Liver (tissue), 9 donors: ENCODE data around the gene TGDS. TPM values are rescaled to one million over a fixed set of nuclear protein-coding genes. Genes with fewer than 3 reads are reported as not detected.

Source experiments
- DNase-seq: peaks from one replicate; pipeline ENCODE4 v3.0.0-alpha.2; 2017; ENCODE audit warnings: low spot score
- H3K27ac ChIP-seq, 2 donors: one replicate each; pipeline ENCODE4 v1.7.0; 2013; ENCODE audit warnings: inconsistent platforms in 2 of 2, low read length in 2 of 2, control low read depth in 1 of 2, low read depth in 1 of 2, mild to moderate bottlenecking in 1 of 2
- H3K27me3 ChIP-seq, 4 donors: one replicate each; pipeline versions ENCODE4 v1.6.1 to v1.7.0; 2013; ENCODE audit warnings: low read length in 3 of 4, inconsistent platforms in 1 of 4, mild to moderate bottlenecking in 1 of 4, moderate library complexity in 1 of 4; ENCODE audit not compliant: control insufficient read depth in 4 of 4, insufficient read depth in 4 of 4
- H3K36me3 ChIP-seq, 4 donors: one replicate each; pipeline versions ENCODE4 v1.6.1 to v1.7.0; 2013; ENCODE audit warnings: low read length in 3 of 4, mild to moderate bottlenecking in 3 of 4, low read depth in 1 of 4, moderate library complexity in 1 of 4; ENCODE audit not compliant: control insufficient read depth in 4 of 4, insufficient read depth in 3 of 4
- H3K4me1 ChIP-seq, 4 donors: one replicate each; pipeline versions ENCODE4 v1.6.1 to v1.7.0; 2013; ENCODE audit warnings: low read length in 3 of 4, mild to moderate bottlenecking in 3 of 4, moderate library complexity in 1 of 4; ENCODE audit not compliant: control insufficient read depth in 4 of 4, insufficient read depth in 4 of 4
- H3K4me3 ChIP-seq, 3 donors: one replicate each; pipeline versions ENCODE4 v1.6.1 to v1.7.0; 2013; ENCODE audit warnings: low read length in 3 of 3, control low read depth in 1 of 3, low read depth in 1 of 3, mild to moderate bottlenecking in 1 of 3
- H3K9ac ChIP-seq, 2 donors: one replicate each; pipeline ENCODE4 v1.7.0; 2013; ENCODE audit warnings: low read length in 2 of 2, mild to moderate bottlenecking in 2 of 2, moderate library complexity in 2 of 2, control low read depth in 1 of 2, low read depth in 1 of 2
- H3K9me3 ChIP-seq, 4 donors: one replicate each; pipeline versions ENCODE4 v1.6.1 to v1.7.0; 2013; ENCODE audit warnings: low read length in 3 of 4; ENCODE audit not compliant: control insufficient read depth in 4 of 4
- EGR1 ChIP-seq, 2 donors: IDR thresholded peaks; 2 replicates each; pipeline ENCODE4 v1.6.1; 2016 to 2018; ENCODE audit warnings: antibody characterized with exemption in 2 of 2, low read depth in 2 of 2
- FOXA1 ChIP-seq: IDR thresholded peaks from 2 replicates; pipeline ENCODE4 v1.6.1; 2016; ENCODE audit warnings: antibody characterized with exemption
- FOXA2 ChIP-seq: IDR thresholded peaks from 2 replicates; pipeline ENCODE4 v1.6.1; 2016; ENCODE audit warnings: antibody characterized with exemption
- GABPA ChIP-seq, 2 donors: IDR thresholded peaks in 1 of 2; conservative IDR thresholded peaks in 1 of 2; 2 replicates each; pipeline ENCODE4 v1.6.1; 2016; ENCODE audit warnings: antibody characterized with exemption in 2 of 2, mild to moderate bottlenecking in 1 of 2, moderate library complexity in 1 of 2
- HNF4A ChIP-seq, 2 donors: conservative IDR thresholded peaks; 2 replicates each; pipeline ENCODE4 v1.6.1; 2016; ENCODE audit warnings: antibody characterized with exemption in 2 of 2, mild to moderate bottlenecking in 2 of 2
- HNF4G ChIP-seq: IDR thresholded peaks from 2 replicates; pipeline ENCODE4 v1.6.1; 2016; ENCODE audit warnings: antibody characterized with exemption
- JUND ChIP-seq, 2 donors: IDR thresholded peaks; 2 replicates each; pipeline ENCODE4 v1.6.1; 2016; ENCODE audit warnings: antibody characterized with exemption in 2 of 2
- MAX ChIP-seq: IDR thresholded peaks from 2 replicates; pipeline ENCODE4 v1.6.1; 2016; ENCODE audit warnings: antibody characterized with exemption
- NR2F2 ChIP-seq: IDR thresholded peaks from 2 replicates; pipeline ENCODE4 v1.6.1; 2016; ENCODE audit warnings: antibody characterized with exemption
- RAD21 ChIP-seq, 2 donors: IDR thresholded peaks; 2 replicates each; pipeline ENCODE4 v1.6.1; 2016; ENCODE audit warnings: antibody characterized with exemption in 2 of 2, mild to moderate bottlenecking in 2 of 2
- RXRA ChIP-seq, 2 donors: IDR thresholded peaks; 2 replicates each; pipeline ENCODE4 v1.6.1; 2017 to 2018; ENCODE audit warnings: antibody characterized with exemption in 2 of 2, mild to moderate bottlenecking in 1 of 2
- SP1 ChIP-seq: IDR thresholded peaks from 2 replicates; pipeline ENCODE4 v1.6.1; 2018; ENCODE audit warnings: antibody characterized with exemption, mild to moderate bottlenecking
- TAF1 ChIP-seq: conservative IDR thresholded peaks from 2 replicates; pipeline ENCODE4 v1.6.1; 2016; ENCODE audit warnings: antibody characterized with exemption, mild to moderate bottlenecking
- YY1 ChIP-seq: IDR thresholded peaks from 2 replicates; pipeline ENCODE4 v1.6.1; 2016; ENCODE audit warnings: antibody characterized with exemption, mild to moderate bottlenecking
- WGBS: extraction: QIAGEN DNeasy Blood & Tissue Kit; methylation state at CpG from one replicate; pipeline ENCODE4 v1.1.7; 2013; 5-methylcytosine and 5-hydroxymethylcytosine counted together
- polyA plus RNA-seq, 2 donors: library from polyadenylated mRNA; stranded (reverse) in 1 of 2; unstranded in 1 of 2; fragments of 200-250 nt in 1 of 2; fragments of >200 nt in 1 of 2; fragmentation: Nextera tagmentation in 1 of 2; extraction: Ambion mirVana in 1 of 2; gene quantifications; one replicate each; pipeline versions ENCODE4 v1.2.1 to v1.2.3, GENCODE V29; 2013 to 2015
- total RNA-seq, 2 donors: library from RNA; depleted of rRNA; stranded (reverse); fragments of >200 nt; gene quantifications; one replicate each; pipeline ENCODE4 v1.2.3, GENCODE V29; 2014
- TF ChIP-seq, protein P1 (sequence below): IDR thresholded peaks from 2 replicates; pipeline ENCODE4 v1.6.1; 2016; ENCODE audit warnings: antibody characterized with exemption
- TF ChIP-seq, protein P2 (sequence below): IDR thresholded peaks from 2 replicates; pipeline ENCODE4 v1.6.1; 2016; ENCODE audit warnings: antibody characterized with exemption, mild to moderate bottlenecking
- TF ChIP-seq, protein P3 (sequence below): IDR thresholded peaks from 2 replicates; pipeline ENCODE4 v1.6.1; 2016; ENCODE audit warnings: antibody characterized with exemption
- TF ChIP-seq, protein P4 (sequence below): fragments of 150-350 bp; IDR thresholded peaks from 2 replicates; pipeline ENCODE4 v1.5.1; 2017; ENCODE audit warnings: improper control_type of control experiment, low read depth, low read length; ENCODE audit not compliant: missing input control
- donor health status: healthy.
- donor health status: healthy.
- donor health status: healthy.
- donor health status: healthy.
- donor health status: healthy.

The TGDS gene
- total and polyA plus RNA-seq, 4 donors, result 5.7 to 11.4 (median 9.5) TPM

GRCh38 chr13:94595001-94595949 lies 677 bp downstream of the TGDS start:
- TF ChIP-seq HNF4A (conservative IDR thresholded peaks at IDR 0.05) (no peak), FOXA2 (no peak), NR2F2 (no peak), FOXA1 (no peak), EGR1 (IDR thresholded peaks at IDR 0.05; ENCODE audit: low read depth in 2 of 2) (no peak), JUND (IDR thresholded peaks at IDR 0.05) (no peak), SP1 (no peak), RAD21 (IDR thresholded peaks at IDR 0.05) (no peak), YY1 (no peak), GABPA (IDR thresholded peaks at IDR 0.05 in 1 of 2, conservative IDR thresholded peaks at IDR 0.05 in 1 of 2) (no peak), TAF1 (no peak), HNF4G (no peak), MAX (no peak), RXRA (IDR thresholded peaks at IDR 0.05) (no peak)
- TF ChIP-seq, protein P1, sequence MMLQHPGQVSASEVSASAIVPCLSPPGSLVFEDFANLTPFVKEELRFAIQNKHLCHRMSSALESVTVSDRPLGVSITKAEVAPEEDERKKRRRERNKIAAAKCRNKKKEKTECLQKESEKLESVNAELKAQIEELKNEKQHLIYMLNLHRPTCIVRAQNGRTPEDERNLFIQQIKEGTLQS, result no peak
- TF ChIP-seq, protein P2, sequence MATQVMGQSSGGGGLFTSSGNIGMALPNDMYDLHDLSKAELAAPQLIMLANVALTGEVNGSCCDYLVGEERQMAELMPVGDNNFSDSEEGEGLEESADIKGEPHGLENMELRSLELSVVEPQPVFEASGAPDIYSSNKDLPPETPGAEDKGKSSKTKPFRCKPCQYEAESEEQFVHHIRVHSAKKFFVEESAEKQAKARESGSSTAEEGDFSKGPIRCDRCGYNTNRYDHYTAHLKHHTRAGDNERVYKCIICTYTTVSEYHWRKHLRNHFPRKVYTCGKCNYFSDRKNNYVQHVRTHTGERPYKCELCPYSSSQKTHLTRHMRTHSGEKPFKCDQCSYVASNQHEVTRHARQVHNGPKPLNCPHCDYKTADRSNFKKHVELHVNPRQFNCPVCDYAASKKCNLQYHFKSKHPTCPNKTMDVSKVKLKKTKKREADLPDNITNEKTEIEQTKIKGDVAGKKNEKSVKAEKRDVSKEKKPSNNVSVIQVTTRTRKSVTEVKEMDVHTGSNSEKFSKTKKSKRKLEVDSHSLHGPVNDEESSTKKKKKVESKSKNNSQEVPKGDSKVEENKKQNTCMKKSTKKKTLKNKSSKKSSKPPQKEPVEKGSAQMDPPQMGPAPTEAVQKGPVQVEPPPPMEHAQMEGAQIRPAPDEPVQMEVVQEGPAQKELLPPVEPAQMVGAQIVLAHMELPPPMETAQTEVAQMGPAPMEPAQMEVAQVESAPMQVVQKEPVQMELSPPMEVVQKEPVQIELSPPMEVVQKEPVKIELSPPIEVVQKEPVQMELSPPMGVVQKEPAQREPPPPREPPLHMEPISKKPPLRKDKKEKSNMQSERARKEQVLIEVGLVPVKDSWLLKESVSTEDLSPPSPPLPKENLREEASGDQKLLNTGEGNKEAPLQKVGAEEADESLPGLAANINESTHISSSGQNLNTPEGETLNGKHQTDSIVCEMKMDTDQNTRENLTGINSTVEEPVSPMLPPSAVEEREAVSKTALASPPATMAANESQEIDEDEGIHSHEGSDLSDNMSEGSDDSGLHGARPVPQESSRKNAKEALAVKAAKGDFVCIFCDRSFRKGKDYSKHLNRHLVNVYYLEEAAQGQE, result no peak
- TF ChIP-seq, protein P3, sequence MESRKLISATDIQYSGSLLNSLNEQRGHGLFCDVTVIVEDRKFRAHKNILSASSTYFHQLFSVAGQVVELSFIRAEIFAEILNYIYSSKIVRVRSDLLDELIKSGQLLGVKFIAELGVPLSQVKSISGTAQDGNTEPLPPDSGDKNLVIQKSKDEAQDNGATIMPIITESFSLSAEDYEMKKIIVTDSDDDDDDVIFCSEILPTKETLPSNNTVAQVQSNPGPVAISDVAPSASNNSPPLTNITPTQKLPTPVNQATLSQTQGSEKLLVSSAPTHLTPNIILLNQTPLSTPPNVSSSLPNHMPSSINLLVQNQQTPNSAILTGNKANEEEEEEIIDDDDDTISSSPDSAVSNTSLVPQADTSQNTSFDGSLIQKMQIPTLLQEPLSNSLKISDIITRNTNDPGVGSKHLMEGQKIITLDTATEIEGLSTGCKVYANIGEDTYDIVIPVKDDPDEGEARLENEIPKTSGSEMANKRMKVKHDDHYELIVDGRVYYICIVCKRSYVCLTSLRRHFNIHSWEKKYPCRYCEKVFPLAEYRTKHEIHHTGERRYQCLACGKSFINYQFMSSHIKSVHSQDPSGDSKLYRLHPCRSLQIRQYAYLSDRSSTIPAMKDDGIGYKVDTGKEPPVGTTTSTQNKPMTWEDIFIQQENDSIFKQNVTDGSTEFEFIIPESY, result no peak
- TF ChIP-seq, protein P4, sequence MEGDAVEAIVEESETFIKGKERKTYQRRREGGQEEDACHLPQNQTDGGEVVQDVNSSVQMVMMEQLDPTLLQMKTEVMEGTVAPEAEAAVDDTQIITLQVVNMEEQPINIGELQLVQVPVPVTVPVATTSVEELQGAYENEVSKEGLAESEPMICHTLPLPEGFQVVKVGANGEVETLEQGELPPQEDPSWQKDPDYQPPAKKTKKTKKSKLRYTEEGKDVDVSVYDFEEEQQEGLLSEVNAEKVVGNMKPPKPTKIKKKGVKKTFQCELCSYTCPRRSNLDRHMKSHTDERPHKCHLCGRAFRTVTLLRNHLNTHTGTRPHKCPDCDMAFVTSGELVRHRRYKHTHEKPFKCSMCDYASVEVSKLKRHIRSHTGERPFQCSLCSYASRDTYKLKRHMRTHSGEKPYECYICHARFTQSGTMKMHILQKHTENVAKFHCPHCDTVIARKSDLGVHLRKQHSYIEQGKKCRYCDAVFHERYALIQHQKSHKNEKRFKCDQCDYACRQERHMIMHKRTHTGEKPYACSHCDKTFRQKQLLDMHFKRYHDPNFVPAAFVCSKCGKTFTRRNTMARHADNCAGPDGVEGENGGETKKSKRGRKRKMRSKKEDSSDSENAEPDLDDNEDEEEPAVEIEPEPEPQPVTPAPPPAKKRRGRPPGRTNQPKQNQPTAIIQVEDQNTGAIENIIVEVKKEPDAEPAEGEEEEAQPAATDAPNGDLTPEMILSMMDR, result no peak
- Histone ChIP-seq H3K9me3 (no peaks in the 10 kb centered on the region), H3K4me1 (peaks cover 8 to 31% (median 20%) of the 10 kb centered on the region in 4 donors), H3K36me3 (peaks cover 0 to 20% (median 9%) of the 10 kb centered on the region in 4 donors), H3K27me3 (no peaks in the 10 kb centered on the region), H3K4me3 (peak overlapping the region; percentile 73 to 97 (median 85)), H3K27ac (peak overlapping the region; percentile 88 to 92), H3K9ac (peak overlapping the region; percentile 81 to 97)
- WGBS, result 7% methylated on average over 16 of the region's 16 CpGs
- DNase-seq, result peak; percentile 44
